Measurements from ENCODE around the gene RASEF.

RASEF gene

DNA sequence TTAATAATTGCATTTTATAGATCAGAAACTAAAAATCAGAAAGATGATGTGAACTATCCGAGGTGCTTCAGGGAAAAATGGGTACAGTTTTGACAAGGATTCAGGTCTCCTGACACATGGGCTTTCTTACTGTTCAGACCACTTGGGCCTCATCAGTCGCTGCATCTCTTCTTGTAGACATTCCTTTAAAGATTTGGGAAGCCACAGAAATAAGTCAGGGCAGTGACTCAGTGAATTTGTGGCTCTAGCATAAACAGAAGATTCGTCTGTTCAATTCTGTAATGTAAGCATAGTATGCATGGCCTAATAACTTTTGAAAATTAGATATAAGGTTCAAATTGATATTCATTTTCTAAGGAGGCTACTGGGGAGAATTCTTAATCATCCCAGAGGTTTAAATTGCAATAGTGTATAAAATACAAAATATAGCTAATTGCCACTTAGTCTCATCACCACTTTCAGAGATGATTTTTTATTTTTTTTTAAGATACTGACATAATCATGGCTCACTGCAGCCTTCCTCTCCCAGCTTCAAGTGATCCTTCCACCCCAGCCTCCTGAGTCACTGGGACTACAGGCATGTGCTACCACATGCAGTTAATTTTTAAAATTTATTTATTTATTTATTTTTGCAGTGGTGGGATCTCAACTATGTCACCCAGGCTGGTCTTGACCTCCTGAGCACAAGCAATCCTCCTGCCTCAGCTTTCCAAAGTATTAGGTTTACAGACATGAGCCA is 48.9 kb downstream of the RASEF start:
- in situ Hi-C loops (cut with MboI; ENCODE audit: low sequenced_read_pairs) = no loop called here

DNA sequence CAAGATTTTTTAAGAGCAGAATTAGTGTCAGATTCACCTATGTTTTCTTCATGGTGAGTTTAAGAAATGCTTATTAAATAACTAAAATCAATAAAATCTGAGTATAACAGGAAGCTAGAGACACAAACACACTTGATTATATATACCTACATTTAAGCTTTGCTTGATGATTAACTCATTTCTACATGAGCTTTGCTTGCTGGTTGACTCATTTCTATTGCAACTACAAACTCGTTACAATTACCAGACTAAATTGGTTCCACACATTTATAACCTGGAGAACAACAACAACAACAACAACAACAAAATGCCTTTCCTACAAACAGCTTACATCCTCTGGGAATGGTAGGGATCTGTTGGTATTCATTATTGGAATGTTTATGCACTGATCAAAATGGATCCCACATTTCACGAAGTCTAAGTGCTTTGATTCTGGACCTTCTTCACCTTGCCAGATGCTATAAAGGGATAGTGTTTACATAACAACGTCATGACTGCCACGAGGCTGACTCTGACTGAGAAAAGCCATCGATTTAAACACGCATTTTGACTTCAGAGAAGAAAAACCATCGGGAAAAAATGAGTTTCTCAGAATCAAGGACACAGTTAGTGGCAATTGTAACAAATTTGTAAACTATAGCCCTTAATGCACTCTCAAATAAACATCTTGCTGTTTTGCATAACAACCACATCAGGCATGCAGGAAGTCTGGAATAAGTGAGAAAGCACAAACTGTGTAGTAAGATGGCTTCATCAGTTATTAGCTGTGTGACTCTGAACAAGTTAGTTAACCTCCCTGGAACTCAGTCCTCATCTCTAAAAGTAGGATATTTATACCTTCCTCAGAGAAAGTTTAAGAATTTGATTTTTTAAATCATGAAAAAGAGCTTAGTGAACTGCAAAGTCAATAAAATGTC is 49.8 kb downstream of the RASEF start:
- in situ Hi-C loops (cut with MboI; ENCODE audit: low sequenced_read_pairs) = no loop called here

DNA sequence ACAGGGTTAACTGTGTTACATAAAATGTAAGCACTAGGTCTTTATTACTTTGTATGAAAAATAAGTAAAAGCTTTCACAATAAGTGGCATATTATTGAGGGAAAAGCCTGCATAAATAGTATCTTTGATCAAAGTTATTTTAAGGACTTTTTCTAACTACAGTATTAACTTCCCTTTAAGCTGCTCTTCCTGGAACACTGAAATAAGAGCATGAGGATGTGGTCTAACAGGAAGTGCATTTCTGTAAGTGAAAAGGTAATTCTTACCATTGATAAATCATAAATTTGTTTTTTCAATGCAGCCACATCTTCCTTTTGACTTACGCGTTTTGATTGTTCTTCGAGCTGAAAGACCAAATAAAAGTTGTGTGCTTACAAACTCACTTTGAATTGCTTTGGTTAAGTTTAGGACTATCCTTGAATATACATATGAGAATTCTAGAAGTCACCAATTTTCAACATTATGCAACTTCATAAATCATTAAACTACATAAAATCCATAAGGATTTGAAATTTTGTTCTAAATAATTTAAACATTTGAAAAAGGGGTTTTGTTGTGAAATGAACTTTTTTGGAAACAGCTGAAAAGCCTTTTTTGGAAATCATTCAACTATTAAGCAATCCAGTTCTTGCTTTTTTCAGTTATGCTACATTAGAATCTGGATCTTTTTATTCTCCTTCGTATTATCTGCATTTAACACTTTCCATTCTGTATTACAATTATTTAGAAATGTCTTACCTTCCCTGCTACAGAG is 50.6 kb downstream of the RASEF start:
- in situ Hi-C loops (cut with MboI; ENCODE audit: low sequenced_read_pairs) = no loop called here

DNA sequence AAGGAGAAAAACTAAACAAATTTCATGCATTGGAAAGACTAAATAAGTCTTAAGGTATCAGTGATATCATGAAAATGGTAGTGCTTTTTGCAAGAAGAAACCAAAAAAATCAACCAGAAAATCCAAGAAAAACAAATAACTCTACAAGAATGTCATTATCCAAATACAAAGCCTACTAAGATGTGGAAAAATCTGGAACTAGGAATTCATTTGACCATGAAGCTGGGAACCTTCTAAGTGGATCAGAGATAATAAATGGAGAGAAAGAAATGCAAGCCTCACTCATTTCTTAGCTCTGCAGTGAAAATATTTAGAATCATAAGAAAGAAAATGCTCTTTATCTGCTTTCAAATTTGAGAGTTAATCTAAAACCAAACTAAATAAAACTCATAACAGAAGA is 51.3 kb downstream of the RASEF start:
- in situ Hi-C loops (cut with MboI; ENCODE audit: low sequenced_read_pairs) = no loop called here

DNA sequence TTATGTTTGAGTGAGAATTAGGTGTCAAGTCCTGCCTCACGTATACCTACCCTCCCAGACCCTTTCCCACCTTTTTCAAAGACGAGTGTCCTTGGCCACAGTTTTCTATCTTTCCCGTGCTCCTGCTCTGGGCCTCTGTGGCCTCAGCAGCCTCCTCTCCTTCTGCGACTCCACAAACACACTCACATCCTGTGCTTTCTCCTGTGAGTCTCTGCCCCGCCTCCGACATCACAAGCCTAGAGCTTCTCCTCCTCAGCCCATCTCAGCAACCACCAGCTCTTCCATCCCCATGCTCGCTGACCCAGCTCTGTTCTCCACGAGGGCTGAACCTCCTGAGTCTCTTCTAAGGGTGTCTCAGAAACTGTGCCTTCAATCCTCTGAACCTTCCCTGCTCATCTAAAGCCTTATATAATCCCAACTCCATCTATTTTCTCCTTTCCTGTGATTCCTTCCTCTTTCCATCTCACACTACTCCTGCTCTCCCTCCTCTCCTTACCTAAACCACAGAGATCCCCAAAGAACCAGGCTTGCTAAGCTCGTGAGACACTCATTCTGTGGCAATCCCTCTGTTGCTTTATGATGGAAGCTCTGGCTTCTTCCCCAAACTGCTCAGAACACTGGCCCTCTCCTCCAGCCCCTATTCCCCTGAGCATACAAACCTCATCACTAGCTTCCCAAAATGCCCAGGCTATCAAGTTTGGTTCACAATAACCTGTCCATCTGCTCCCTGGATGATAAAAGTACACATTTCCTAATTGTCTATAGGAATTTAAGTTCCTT is 55.2 kb downstream of the RASEF start:
- in situ Hi-C loops (cut with MboI; ENCODE audit: low sequenced_read_pairs) = no loop called here

- in situ Hi-C loops (cut with MboI; ENCODE audit: low sequenced_read_pairs) = no loop called here
Observed at GRCh38 chr9:83006378-83006777, 56.6 kb downstream of the RASEF start.

DNA sequence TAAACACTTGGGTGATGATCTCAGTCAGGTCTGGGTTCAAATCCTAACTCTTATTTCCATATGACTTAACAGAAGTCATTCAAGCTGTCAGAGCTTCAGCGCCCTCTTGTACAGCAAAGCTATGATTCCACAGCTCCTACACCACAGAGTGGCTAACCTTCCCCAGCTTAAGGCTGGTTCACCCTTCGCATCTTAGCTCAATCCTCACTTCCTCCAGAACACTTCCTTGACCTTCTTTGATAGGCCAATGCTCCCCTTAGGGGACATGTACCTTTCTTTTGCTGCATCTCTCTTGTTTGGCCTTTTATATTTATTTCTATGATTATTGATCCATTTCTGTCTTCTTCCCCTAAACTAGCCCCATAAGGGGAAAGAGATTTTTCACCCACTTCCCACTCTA is 57.0 kb downstream of the RASEF start:
- in situ Hi-C loops (cut with MboI; ENCODE audit: low sequenced_read_pairs) = no loop called here

DNA sequence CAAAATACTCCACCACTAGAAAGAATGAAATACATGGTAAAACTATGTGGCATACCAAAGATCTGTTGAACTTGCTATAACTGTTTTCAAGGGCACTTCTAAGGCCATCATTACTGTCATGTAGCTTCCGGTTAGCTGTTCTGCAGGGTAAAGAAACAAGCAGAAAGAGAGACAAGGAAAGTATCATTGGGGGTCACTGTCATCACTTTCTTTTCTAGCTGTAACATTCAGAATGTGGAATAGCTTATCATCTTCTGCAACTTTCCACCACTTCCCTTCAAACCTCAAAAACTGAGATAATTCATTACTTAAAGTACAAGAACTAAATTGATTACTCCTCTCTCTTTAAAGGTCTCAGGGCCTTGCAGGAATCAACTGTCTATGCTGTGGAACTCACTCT is 57.6 kb downstream of the RASEF start:
- in situ Hi-C loops (cut with MboI; ENCODE audit: low sequenced_read_pairs) = no loop called here

DNA sequence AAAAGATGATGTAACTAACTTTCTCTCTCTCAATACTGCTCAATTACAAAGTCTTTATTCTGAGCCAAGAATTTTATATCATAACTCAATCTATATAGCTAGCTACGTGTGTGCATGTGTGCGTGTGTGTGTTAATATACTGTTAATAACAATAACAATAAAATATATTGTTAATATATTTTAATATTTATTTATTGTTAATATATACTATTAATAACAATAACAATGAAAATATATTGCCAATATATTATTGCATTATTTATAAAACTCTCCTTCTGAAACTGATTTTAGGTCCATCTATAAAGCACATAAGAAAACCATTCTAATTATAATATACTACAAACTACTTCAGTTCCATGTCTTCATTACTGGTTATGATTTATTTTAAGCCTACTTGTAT is 60.6 kb downstream of the RASEF start:
- in situ Hi-C loops (cut with MboI; ENCODE audit: low sequenced_read_pairs) = no loop called here

- in situ Hi-C loops (cut with MboI; ENCODE audit: low sequenced_read_pairs) = no loop called here
Observed at GRCh38 chr9:83000765-83001164, 62.2 kb downstream of the RASEF start.

GRCh38 chr9:82998409-82998808 is 64.5 kb downstream of the RASEF start:
- in situ Hi-C loops (cut with MboI; ENCODE audit: low sequenced_read_pairs) = no loop called here

DNA sequence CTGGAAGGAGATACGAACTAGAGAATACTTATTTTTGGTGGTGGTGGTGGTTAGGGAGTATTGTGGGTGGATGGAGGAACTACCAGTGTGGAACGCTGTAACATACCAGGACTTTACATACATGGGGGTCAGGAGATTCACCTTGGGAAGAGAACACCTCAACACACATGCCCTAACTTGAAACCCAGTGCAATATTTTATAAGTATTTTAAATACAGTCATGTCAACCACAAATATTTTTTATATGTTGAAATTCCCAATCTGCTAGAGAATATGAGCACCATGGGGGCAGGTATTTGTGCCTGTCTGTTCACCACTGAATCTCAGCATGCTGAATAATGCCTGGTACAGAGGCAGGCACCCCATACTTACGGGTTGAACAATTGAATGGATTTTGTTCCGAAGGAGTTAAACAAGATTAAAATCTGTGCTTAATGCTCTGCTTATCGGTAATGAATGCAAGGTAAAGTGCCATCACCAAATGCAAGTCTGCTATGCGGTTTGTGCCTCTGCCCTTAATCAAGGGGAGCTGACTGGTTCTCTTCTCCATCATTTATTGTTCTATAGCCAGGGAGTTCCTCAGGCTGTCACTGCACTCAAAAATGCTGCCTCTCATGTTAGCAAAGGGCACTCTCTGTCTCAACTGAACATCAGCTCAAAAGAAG is 65.3 kb downstream of the RASEF start:
- in situ Hi-C loops (cut with MboI; ENCODE audit: low sequenced_read_pairs) = no loop called here

GRCh38 chr9:82996941-82997340 is 66.0 kb downstream of the RASEF start:
- in situ Hi-C loops (cut with MboI; ENCODE audit: low sequenced_read_pairs) = no loop called here

GRCh38 chr9:82993856-82994605 is 68.9 kb downstream of the RASEF start:
- in situ Hi-C loops (cut with MboI; ENCODE audit: low sequenced_read_pairs) = no loop called here

DNA sequence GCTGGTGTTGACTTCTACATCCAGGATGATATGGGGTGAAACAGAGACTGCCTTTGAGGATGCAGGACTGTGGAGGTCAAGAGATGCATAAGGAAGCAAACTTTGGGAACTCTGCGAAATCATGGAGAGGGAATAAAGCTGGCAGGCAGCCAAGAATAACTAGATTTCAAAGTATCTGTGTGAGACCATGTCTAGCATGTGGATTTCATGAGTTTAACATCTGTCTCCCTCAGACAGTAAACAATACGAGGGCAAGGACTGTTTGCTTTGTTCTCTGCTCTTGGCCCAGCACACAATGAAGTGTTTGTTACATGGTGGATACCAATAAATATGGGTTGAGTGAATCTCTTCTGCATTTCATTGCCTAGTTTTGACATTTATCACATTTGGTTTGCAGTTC is 71.3 kb downstream of the RASEF start:
- in situ Hi-C loops (cut with MboI; ENCODE audit: low sequenced_read_pairs) = no loop called here

DNA sequence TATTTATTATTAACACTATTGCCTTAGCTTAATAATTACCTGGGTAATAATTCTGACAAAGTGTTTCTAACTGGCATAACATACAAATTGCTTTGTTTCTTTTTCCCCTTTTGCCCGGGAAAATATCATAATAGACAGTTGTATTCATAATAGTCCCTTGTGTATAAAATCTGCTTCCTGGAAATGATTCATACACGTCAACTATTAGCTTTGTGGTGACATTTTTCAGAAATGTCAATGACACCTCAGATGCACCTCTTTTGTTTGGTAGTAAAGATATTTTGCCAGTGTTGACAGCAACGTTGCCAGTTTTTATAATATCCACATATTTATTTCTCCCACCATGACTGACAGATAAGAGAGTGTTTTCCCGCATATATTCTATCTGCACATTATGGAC is 73.0 kb downstream of the RASEF start:
- in situ Hi-C loops (cut with MboI; ENCODE audit: low sequenced_read_pairs) = no loop called here

DNA sequence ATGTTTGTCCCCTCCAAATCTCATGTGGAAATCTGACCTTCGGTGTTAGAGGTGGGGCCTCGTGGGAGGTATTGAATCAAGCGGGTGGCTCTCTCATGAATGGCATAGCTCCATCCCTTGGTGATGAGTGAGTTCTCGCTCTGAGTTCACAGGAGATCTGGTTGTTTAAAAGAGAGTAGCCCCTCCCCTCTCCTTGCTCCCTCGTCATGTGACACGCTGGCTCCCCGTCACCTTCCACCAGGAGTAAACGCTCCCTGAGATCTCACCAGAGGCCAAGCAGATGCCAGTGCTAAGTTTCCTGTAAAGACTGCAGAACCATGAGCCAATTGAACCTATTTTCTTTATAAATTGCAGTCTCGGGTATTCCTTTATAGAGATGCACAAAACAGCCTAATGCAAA is 74.5 kb downstream of the RASEF start:
- in situ Hi-C loops (cut with MboI; ENCODE audit: low sequenced_read_pairs) = no loop called here

DNA sequence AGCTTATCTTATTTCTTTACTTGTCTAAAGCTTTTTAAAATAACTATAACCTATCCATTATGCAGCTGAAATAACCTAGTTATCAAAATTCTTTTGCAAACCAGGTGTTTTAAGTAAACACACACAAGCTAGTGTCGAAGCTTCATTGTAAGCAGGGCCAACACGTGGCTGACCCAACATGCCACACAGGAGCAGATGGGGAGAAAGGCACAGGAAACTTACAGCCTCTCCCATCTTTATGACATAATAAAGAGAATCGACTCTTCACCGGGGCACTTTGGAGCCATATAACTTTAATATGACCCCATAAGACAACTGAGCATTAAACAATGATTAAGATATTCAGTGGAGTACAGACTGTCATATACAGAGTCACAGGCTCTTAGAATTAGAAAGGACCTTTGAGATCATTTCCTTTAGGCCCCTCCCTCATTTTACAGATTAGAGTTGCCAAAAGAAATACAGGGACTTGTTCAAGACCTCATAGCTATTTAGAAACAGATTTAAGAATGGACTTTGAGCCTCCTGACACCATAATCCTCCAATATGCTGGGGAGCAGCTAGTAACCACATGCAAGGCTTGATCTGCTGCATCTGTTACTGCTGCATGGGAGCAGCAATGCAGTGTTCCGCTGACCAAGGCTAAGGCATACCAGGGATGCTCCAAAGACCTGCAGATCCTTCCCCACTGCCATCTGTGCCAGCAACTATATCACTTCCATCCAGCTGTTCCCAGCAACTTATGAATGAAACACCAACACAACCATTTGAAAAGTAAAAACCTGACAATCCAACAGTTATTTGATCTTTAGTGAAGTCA is 75.4 kb downstream of the RASEF start:
- in situ Hi-C loops (cut with MboI; ENCODE audit: low sequenced_read_pairs) = no loop called here

- in situ Hi-C loops (cut with MboI; ENCODE audit: low sequenced_read_pairs) = no loop called here
Observed at GRCh38 chr9:82981552-82981951, 81.4 kb downstream of the RASEF start.

All from HL-60/S4 (cell line).